Panc1 (cell line): Measurements from ENCODE around the gene ZC3H15. TPM values are rescaled to one million over a fixed set of nuclear protein-coding genes. Genes with fewer than 3 reads are reported as not detected.

Experiments
- ATAC-seq: fragments of 200-7000 bp; cut with Tn5 transposase; 2 replicates; pipeline ENCODE4 v1.9.1; 2020; ENCODE audit warnings: mild to moderate bottlenecking, moderate library complexity
- BruUV-seq: library from RNA; stranded (reverse); fragments of 400-500 nt; replicated peaks from 2 replicates; lab custom pipeline; 2021; lab: Mats Ljungman, UMichigan
- CTCF ChIA-PET: fragments of 300-600 bp; sonication (Branson Sonifier 250); formaldehyde crosslinking; loops from one replicate; lab custom pipeline; 2022; ENCODE audit warnings: antibody characterized with exemption; lab: Charles Lee
- POLR2A ChIA-PET: fragments of 300-600 bp; sonication (Branson Sonifier 250); formaldehyde crosslinking; loops from one replicate; lab custom pipeline; 2022; ENCODE audit warnings: antibody characterized with exemption; lab: Charles Lee
- DNase-seq: peaks from one replicate; pipeline ENCODE4 v3.0.0-alpha.2; 2010; ENCODE audit warnings: low read depth, low spot score
- H3K27ac ChIP-seq: 2 replicates; pipeline ENCODE4 v1.5.1; 2011; ENCODE audit warnings: mild to moderate bottlenecking, low read length, inconsistent platforms
- H3K27me3 ChIP-seq: fragments of 200-500 bp; sonication (Bioruptor generic); 2 replicates; pipeline ENCODE4 v1.6.0; 2014; ENCODE audit warnings: low read length, inconsistent platforms; ENCODE audit not compliant: control insufficient read depth, insufficient read depth
- H3K36me3 ChIP-seq: fragments of 200-500 bp; sonication (Bioruptor generic); 2 replicates; pipeline ENCODE4 v1.5.1; 2014; ENCODE audit warnings: inconsistent platforms, mild to moderate bottlenecking, low read length, moderate library complexity; ENCODE audit not compliant: control insufficient read depth, insufficient read depth
- H3K4me1 ChIP-seq: 2 replicates; pipeline ENCODE4 v1.5.1; 2011; ENCODE audit warnings: inconsistent platforms, mild to moderate bottlenecking, low read length, moderate library complexity; ENCODE audit not compliant: control insufficient read depth, insufficient read depth
- H3K4me3 ChIP-seq, 2 experiments: 2 replicates each; pipeline ENCODE4 v1.5.1; 2011 to 2012; ENCODE audit warnings: low read depth in 2 of 2, low read length in 2 of 2, mild to moderate bottlenecking in 2 of 2, inconsistent platforms in 1 of 2, moderate library complexity in 1 of 2
- H3K9me3 ChIP-seq: fragments of 200-500 bp; sonication (Bioruptor generic); 2 replicates; pipeline ENCODE4 v1.5.1; 2014; ENCODE audit warnings: low read depth, mild to moderate bottlenecking, inconsistent platforms, low read length, moderate library complexity; ENCODE audit not compliant: control insufficient read depth, insufficient read depth
- CTCF ChIP-seq: fragments of 450-650 bp; IDR thresholded peaks from 2 replicates; pipeline ENCODE4 v1.5.1; 2017; ENCODE audit warnings: mild to moderate bottlenecking
- POLR2AphosphoS5 ChIP-seq: IDR thresholded peaks from 2 replicates; pipeline ENCODE4 v1.6.1; 2012; ENCODE audit warnings: mild to moderate bottlenecking, low read depth, low read length, moderate library complexity
- SIN3A ChIP-seq: IDR thresholded peaks from 2 replicates; pipeline ENCODE4 v1.6.1; 2012; ENCODE audit warnings: low read depth, mild to moderate bottlenecking, low read length, moderate library complexity, borderline replicate concordance; ENCODE audit not compliant: insufficient read depth
- TCF7L2 ChIP-seq: IDR thresholded peaks from 2 replicates; pipeline ENCODE4 v1.6.1; 2011; ENCODE audit warnings: mild to moderate bottlenecking, low read depth, low read length, inconsistent platforms
- in situ Hi-C: cut with HindIII; loops from 2 replicates; pipeline ENCODE4 v1.10.0; 2016; ENCODE audit warnings: low sequenced_read_pairs, low pct_unique_long_range_greater_than_20kb
- intact Hi-C: fragments of 100-400 bp; cut with micrococcal nuclease; formaldehyde crosslinking; loops from one replicate; pipeline ENCODE4 v1.10.0; 2022; ENCODE audit not compliant: unreplicated experiment
- total RNA-seq: library from RNA; stranded (reverse); gene quantifications from one replicate; pipeline ENCODE4 v1.2.1, GENCODE V29; 2021; ENCODE audit not compliant: unreplicated experiment
- TF ChIP-seq, protein P1 (sequence below), 2 experiments: IDR thresholded peaks; 2 replicates each; pipeline ENCODE4 v1.6.1; 2011 to 2012; ENCODE audit warnings: low read depth in 2 of 2, control low read depth in 1 of 2, low read length in 1 of 2, mild to moderate bottlenecking in 1 of 2, moderate library complexity in 1 of 2; ENCODE audit not compliant: insufficient read depth in 1 of 2

The ZC3H15 gene
- total RNA-seq, 1 experiment from 2014 or later = 72.8 TPM

- Histone ChIP-seq H3K27ac (peak overlapping the region; percentile 97), H3K4me3 (peak overlapping the region; percentile 84 to 95), H3K9me3 (no peaks in the 10 kb centered on the region), H3K36me3 (peaks cover 4% of the 10 kb centered on the region), H3K4me1 (peaks cover 45% of the 10 kb centered on the region), H3K27me3 (no peaks in the 10 kb centered on the region)
- no peak for ATAC-seq
- TF ChIP-seq SIN3A = no peak
- no peak for TF ChIP-seq CTCF
- TF ChIP-seq, protein P1, sequence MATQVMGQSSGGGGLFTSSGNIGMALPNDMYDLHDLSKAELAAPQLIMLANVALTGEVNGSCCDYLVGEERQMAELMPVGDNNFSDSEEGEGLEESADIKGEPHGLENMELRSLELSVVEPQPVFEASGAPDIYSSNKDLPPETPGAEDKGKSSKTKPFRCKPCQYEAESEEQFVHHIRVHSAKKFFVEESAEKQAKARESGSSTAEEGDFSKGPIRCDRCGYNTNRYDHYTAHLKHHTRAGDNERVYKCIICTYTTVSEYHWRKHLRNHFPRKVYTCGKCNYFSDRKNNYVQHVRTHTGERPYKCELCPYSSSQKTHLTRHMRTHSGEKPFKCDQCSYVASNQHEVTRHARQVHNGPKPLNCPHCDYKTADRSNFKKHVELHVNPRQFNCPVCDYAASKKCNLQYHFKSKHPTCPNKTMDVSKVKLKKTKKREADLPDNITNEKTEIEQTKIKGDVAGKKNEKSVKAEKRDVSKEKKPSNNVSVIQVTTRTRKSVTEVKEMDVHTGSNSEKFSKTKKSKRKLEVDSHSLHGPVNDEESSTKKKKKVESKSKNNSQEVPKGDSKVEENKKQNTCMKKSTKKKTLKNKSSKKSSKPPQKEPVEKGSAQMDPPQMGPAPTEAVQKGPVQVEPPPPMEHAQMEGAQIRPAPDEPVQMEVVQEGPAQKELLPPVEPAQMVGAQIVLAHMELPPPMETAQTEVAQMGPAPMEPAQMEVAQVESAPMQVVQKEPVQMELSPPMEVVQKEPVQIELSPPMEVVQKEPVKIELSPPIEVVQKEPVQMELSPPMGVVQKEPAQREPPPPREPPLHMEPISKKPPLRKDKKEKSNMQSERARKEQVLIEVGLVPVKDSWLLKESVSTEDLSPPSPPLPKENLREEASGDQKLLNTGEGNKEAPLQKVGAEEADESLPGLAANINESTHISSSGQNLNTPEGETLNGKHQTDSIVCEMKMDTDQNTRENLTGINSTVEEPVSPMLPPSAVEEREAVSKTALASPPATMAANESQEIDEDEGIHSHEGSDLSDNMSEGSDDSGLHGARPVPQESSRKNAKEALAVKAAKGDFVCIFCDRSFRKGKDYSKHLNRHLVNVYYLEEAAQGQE (IDR thresholded peaks at IDR 0.05; ENCODE audit: insufficient read depth in 1 of 2, low read depth in 2 of 2, low read length in 1 of 2) = no peak
- no peak for TF ChIP-seq POLR2AphosphoS5
- TF ChIP-seq TCF7L2 = no peak
- intact Hi-C loops (no loop called here), in situ Hi-C loops (no loop called here)
- ChIA-PET POLR2A (no interaction called here), CTCF (no interaction called here)
- BruUV-seq = no TSS peak
- DNase-seq = no peak
Observed at GRCh38 chr2:186486651-186487647, 889 bp downstream of the ZC3H15 start.

DNA sequence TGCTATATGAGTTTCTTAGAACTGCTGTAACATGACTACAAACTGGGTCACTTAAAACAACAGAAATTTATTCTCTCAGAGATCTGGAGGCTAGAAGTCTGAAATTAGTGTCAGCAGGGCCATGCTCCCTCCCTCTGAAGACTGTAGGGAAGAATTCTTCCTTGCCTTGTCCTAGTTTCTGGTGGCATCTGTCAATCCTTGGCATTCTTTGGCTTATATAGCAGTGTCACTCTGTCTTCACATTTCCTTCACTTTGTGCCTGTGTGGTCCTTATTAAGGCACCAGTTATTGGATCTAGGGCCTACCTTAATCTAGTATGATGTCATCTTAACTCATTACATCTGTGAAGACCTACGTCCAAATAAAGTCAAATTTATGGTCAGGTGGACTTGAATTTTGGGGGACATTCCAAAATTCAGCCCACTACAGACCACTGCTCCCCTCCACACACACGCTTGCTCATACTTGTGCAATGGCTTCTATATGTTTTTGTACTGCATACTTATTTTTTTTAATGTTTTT is 7.6 kb downstream of the ZC3H15 start:
- BruUV-seq = no TSS peak
- in situ Hi-C loops = no loop called here
- no peak for ATAC-seq
- H3K27ac ChIP-seq = no peak overlapping the region
- H3K4me3 ChIP-seq = no peak overlapping the region
- H3K27me3 ChIP-seq = no peaks in the 10 kb centered on the region
- DNase-seq = no peak
- peaks cover 30% of the 10 kb centered on the region for H3K4me1 ChIP-seq
- ChIA-PET CTCF (no interaction called here), POLR2A (no interaction called here)
- no peaks in the 10 kb centered on the region for H3K9me3 ChIP-seq
- H3K36me3 ChIP-seq = peaks cover 28% of the 10 kb centered on the region
- intact Hi-C loops = loop anchor here (10.0 kb wide), 1 partner anchor 281 kb away; no protein-coding TSS in a partner anchor
- no peak for TF ChIP-seq CTCF
- no peak for TF ChIP-seq SIN3A
- TF ChIP-seq POLR2AphosphoS5 = no peak
- TF ChIP-seq, protein P1 (IDR thresholded peaks at IDR 0.05; ENCODE audit: insufficient read depth in 1 of 2, low read depth in 2 of 2, low read length in 1 of 2) = no peak
- no peak for TF ChIP-seq TCF7L2
